Measurements from ENCODE around the gene FPR2. TPM values are rescaled to one million over a fixed set of nuclear protein-coding genes. Genes with fewer than 3 reads are reported as not detected.

The FPR2 gene, protein sequence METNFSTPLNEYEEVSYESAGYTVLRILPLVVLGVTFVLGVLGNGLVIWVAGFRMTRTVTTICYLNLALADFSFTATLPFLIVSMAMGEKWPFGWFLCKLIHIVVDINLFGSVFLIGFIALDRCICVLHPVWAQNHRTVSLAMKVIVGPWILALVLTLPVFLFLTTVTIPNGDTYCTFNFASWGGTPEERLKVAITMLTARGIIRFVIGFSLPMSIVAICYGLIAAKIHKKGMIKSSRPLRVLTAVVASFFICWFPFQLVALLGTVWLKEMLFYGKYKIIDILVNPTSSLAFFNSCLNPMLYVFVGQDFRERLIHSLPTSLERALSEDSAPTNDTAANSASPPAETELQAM
- not detected in 2 replicates for total RNA-seq

DNA sequence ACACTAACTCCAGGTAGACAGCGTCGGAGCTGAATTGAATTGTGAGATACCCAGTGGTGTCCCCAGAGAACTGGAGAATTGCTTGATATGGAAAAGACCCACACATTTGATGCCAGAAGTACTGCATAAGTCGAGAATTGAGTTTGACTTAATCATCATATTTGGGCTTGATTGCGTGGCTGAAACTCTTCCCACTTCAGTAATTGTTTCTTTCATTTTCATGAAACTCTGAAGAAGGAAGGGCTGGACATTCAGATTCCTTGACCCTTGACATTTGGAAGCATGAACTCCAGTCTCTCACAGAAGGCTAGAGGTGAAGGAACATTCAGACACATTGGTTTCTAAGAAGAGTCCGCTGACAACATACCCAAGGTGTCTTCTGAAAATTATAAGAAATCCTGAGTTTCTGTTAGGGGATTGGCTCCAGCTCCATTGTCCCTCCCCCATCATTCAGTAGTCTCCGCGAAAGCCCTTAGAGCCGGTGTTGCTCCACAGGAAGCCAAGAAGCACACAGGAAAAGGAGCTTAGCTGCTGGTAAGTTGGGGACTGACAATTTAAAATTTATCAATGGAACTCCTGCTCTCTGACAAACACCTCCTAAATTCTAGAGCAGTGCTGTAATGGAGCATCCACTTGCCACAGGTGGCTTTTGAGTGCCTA is at the start of gene FPR2:
FPR2 (plus strand) TSS at position 484 of the 660 bp plus-strand sequence. CDS start 7,479 bp downstream, outside the sequence.

DNA sequence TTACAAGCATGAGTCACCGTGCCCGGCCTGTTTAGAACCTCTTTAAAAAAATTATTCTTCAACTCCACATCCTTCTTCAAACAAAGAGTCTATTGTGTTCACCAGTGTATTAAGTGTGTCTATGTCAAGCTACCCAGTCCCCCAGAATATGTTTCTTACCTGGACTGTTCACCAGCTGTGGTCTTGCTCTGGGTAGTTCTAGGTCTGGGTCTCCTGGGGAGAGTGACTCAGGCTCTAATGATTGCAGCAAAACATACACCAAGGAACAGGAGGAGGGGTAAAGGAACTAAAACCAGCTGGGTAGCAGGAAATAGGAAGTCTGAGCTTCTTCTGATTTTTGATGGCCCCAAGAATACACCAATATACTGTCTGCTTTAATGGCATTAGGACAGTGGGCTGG is 9.3 kb upstream of the FPR2 start, which contains the start of gene FPR1:
FPR1 (minus strand) TSS at position 224 of the 400 bp plus-strand sequence. CDS start 4,884 bp downstream, outside the sequence.

DNA sequence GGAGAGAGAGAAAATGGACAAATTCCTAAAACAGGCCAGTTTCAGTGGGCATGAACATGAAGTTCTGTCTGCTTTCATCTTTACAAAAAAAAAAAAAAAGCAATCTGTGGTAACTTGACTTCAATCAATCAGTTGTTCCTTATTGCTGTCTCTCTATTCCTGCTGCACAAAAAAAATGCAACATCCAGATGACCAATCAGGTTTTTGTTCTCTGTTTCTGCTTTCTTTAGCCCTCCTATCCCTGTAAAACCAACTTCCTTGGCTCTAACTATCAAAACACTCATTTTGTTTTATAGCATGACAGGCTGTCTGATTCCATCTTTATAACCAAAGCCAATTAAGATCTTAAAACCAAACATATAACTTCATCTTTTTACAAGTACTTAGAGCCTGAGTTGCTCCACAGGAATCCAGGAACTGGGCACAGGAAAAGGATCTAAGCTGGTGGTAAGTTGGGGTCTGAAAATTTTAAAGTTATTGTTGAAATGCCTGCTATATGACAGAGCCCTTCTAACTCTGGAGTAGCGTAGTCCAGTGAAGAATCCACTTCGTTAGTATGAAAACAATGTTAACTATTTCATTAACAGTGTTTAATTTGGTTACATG is 34.0 kb downstream of the FPR2 start, which contains the start of gene FPR3:
FPR3 (plus strand) TSS at position 273 of the 606 bp plus-strand sequence. CDS start 28,592 bp downstream, outside the sequence.

Other genes with a start within 250 kb of the FPR2 start
- gene SIGLEC6, start 229.5 kb upstream of the FPR2 start, total RNA-seq = not detected in 2 replicates
- gene ZNF175, start 189.9 kb upstream of the FPR2 start, total RNA-seq = 0.19 and 1.4 TPM in 2 replicates
- gene SIGLEC5, start 130.8 kb upstream of the FPR2 start, total RNA-seq = not detected in 2 replicates
- not detected in 2 replicates for gene SIGLEC14, start 114.4 kb upstream of the FPR2 start, total RNA-seq
- 2.6 and 5.9 TPM in 2 replicates for gene SPACA6, start 67.8 kb upstream of the FPR2 start, total RNA-seq
- gene HAS1, start 37.2 kb upstream of the FPR2 start, total RNA-seq = 0.42 and 0.65 TPM in 2 replicates
- not detected in 2 replicates for gene FPR1, start 9.3 kb upstream of the FPR2 start, total RNA-seq
- gene FPR3, start 34.0 kb downstream of the FPR2 start, total RNA-seq = not detected in 2 replicates
- gene ZNF577, start 126.8 kb downstream of the FPR2 start, total RNA-seq = 2.5 and 5.0 TPM in 2 replicates
- 4.6 and 7.0 TPM in 2 replicates for gene ZNF649, start 143.8 kb downstream of the FPR2 start, total RNA-seq
- 3.1 and 9.8 TPM in 2 replicates for gene ZNF613, start 166.3 kb downstream of the FPR2 start, total RNA-seq
- 0.98 and 2.4 TPM in 2 replicates for gene ZNF350, start 225.7 kb downstream of the FPR2 start, total RNA-seq
- gene ZNF615, start 247.0 kb downstream of the FPR2 start, total RNA-seq = 3.3 and 5.6 TPM in 2 replicates